Neural progenitor cell (in vitro differentiated cells): ENCODE results near the gene PCK1.

Experiments
- EZH2 ChIP-seq: fragments of 200-600 bp; sonication (generic); IDR thresholded peaks from 2 replicates; pipeline ENCODE4 v1.6.1; 2017; ENCODE audit warnings: antibody characterized with exemption, mild to moderate bottlenecking, moderate library complexity
- EZH2phosphoT487 ChIP-seq: fragments of 200-600 bp; sonication (generic); IDR thresholded peaks from 2 replicates; pipeline ENCODE4 v1.6.1; 2017; ENCODE audit warnings: antibody characterized with exemption
- TF ChIP-seq, protein P1 (sequence below): fragments of 200-600 bp; sonication (generic); IDR thresholded peaks from 2 replicates; pipeline ENCODE4 v1.5.1; 2017; ENCODE audit warnings: antibody characterized with exemption, mild to moderate bottlenecking

- TF ChIP-seq, protein P1, sequence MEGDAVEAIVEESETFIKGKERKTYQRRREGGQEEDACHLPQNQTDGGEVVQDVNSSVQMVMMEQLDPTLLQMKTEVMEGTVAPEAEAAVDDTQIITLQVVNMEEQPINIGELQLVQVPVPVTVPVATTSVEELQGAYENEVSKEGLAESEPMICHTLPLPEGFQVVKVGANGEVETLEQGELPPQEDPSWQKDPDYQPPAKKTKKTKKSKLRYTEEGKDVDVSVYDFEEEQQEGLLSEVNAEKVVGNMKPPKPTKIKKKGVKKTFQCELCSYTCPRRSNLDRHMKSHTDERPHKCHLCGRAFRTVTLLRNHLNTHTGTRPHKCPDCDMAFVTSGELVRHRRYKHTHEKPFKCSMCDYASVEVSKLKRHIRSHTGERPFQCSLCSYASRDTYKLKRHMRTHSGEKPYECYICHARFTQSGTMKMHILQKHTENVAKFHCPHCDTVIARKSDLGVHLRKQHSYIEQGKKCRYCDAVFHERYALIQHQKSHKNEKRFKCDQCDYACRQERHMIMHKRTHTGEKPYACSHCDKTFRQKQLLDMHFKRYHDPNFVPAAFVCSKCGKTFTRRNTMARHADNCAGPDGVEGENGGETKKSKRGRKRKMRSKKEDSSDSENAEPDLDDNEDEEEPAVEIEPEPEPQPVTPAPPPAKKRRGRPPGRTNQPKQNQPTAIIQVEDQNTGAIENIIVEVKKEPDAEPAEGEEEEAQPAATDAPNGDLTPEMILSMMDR = no peak
- no peak for TF ChIP-seq EZH2
- no peak for TF ChIP-seq EZH2phosphoT487
Measured at GRCh38 chr20:57512432-57512831, 48.5 kb upstream of the PCK1 start.
